ENCODE measurements around the gene CEBPE. TPM values are rescaled to one million over a fixed set of nuclear protein-coding genes. Genes with fewer than 3 reads are reported as not detected.

The CEBPE gene
- total and polyA plus RNA-seq, 2 donors (not counting 1 experiment from before 2014, with no cell fraction given): 0.37 to 0.45 TPM

DNA sequence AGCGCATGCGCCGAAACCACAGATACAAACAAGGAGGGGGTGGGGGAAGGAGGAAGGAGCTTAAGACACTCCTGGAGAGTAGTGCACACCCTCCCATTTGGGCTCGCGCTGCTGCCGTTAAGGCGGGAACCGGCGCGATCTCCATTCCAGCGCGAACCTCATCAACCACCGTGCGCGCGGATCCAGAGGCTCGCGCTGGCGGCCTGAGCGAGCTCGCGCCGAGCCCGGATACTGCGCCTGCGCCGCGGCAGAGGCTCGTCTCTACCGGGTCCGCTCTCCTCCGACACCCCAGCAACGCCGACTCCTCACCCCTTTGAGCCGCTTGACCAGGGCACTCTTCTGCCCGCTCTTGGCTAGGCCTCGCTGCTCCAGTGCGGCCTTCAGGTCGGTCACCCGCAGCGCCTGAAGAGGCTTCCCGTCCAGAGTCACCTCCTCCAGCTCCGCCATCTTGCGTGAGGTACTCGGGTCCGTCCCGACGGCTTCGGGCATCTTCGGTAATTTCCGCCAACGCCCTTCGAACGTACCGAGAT is 24.3 kb downstream of the CEBPE start, which contains the start of gene ACIN1:
ACIN1 (minus strand) TSS at position 471 of the 530 bp plus-strand sequence; CDS start at position 447, 24 bp downstream.
- H3K4me2 ChIP-seq (replicated peaks; ENCODE audit: low read depth, low read length, poor library complexity, severe bottlenecking): peak within 1 kb of the TSS; percentile 89
- under 1% methylated on average over 52 of the region's 55 CpGs for WGBS (ENCODE audit: insufficient coverage)
- no peaks in the 10 kb centered on the region for H3K27me3 Mint-ChIP-seq
- H3K79me2 ChIP-seq (ENCODE audit: control insufficient read depth, insufficient read depth, low read length): peaks cover 91% of the 10 kb centered on the region
- H3K4me3 ChIP-seq (ENCODE audit: control extremely low read depth in 1 of 5, extremely low read depth in 1 of 5, insufficient read depth in 1 of 5, low read depth in 2 of 5, low read length in 4 of 5): peak within 1 kb of the TSS; percentile 76 to 99 (median 94)
- peak within 1 kb of the TSS; percentile 99 for H3K9ac ChIP-seq (ENCODE audit: low read length)
- intact Hi-C loops (cut with micrococcal nuclease): loop anchor here (1.0 to 10.0 kb wide), 13 partner anchors 18 to 1830 kb away; partner anchors contain the start of genes CDH24, EMC9, HNRNPC and HOMEZ
- no peak for DNase-seq
- POLR2A ChIA-PET: interaction anchor here (0.5 to 2.0 kb wide), 17 partner anchors 11 to 1020 kb away, joined by 3 to 20 read pairs (median 4); partner anchors contain the start of genes ABHD4, CDH24, DCAF11 and PABPN1
- H3K4me3 Mint-ChIP-seq: no peak within 1 kb of the TSS
- peaks cover 10 to 57% of the 10 kb centered on the region in 2 experiments for H3K36me3 ChIP-seq (replicated peaks in 1 of 2; ENCODE audit: control extremely low read depth in 1 of 2, control insufficient read depth in 1 of 2, extremely low read depth in 1 of 2, insufficient read depth in 2 of 2, low read length in 1 of 2)
- H3K27me3 ChIP-seq (replicated peaks in 1 of 4; ENCODE audit: control extremely low read depth in 1 of 4, control insufficient read depth in 3 of 4, insufficient read depth in 4 of 4, low read length in 3 of 4): no peaks in the 10 kb centered on the region
- peaks cover 20 to 24% of the 10 kb centered on the region in 2 donors for H3K4me1 ChIP-seq (ENCODE audit: control insufficient read depth in 2 of 2, insufficient read depth in 2 of 2, low read length in 2 of 2)
- H3K27ac ChIP-seq (ENCODE audit: low read length in 2 of 2): peak within 1 kb of the TSS; percentile 92 to 97
- ATAC-seq (ENCODE audit: low read depth): peak; percentile 22
- H3K4me1 Mint-ChIP-seq: peaks cover 33% of the 10 kb centered on the region
- CTCF ChIA-PET: interaction anchor here (0.8 to 2.9 kb wide), 22 partner anchors 9 to 538 kb away, joined by 3 to 30 read pairs (median 4); partner anchors contain the start of genes PABPN1 and PPP1R3E
- no peak for TF ChIP-seq EZH2 (IDR thresholded peaks at IDR 0.05; ENCODE audit: borderline replicate concordance, insufficient read depth, low read depth, low read length, poor library complexity, severe bottlenecking)
- TF ChIP-seq, protein P1, sequence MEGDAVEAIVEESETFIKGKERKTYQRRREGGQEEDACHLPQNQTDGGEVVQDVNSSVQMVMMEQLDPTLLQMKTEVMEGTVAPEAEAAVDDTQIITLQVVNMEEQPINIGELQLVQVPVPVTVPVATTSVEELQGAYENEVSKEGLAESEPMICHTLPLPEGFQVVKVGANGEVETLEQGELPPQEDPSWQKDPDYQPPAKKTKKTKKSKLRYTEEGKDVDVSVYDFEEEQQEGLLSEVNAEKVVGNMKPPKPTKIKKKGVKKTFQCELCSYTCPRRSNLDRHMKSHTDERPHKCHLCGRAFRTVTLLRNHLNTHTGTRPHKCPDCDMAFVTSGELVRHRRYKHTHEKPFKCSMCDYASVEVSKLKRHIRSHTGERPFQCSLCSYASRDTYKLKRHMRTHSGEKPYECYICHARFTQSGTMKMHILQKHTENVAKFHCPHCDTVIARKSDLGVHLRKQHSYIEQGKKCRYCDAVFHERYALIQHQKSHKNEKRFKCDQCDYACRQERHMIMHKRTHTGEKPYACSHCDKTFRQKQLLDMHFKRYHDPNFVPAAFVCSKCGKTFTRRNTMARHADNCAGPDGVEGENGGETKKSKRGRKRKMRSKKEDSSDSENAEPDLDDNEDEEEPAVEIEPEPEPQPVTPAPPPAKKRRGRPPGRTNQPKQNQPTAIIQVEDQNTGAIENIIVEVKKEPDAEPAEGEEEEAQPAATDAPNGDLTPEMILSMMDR (IDR thresholded peaks at IDR 0.05): no peak
- no peaks in the 10 kb centered on the region for H3K9me3 ChIP-seq (ENCODE audit: control extremely low read depth in 1 of 3, control insufficient read depth in 2 of 3, insufficient read depth in 1 of 3, low read length in 2 of 3)
- H3K27ac Mint-ChIP-seq: no peak within 1 kb of the TSS
- H4K20me1 ChIP-seq (ENCODE audit: control insufficient read depth, insufficient read depth, low read length, poor library complexity, severe bottlenecking): peaks cover 47% of the 10 kb centered on the region
- peak within 1 kb of the TSS; percentile 88 for H2AFZ ChIP-seq (ENCODE audit: insufficient read depth, low read depth, low read length, poor library complexity, severe bottlenecking)
- no peaks in the 10 kb centered on the region for H3K9me3 Mint-ChIP-seq (ENCODE audit: insufficient read depth)

All from B cell (primary cell).